SU-DHL-6 (cell line): Measurements from ENCODE around the gene INAFM2.

Source experiments
- H2AFZ ChIP-seq: fragments of 200-600 bp; sonication (generic); 2 replicates; pipeline ENCODE4 v1.6.1; 2014; ENCODE audit warnings: low read depth, mild to moderate bottlenecking, moderate library complexity, mixed read lengths, antibody characterized with exemption, low read length; ENCODE audit not compliant: severe bottlenecking
- H3F3A ChIP-seq: fragments of 200-600 bp; shearing (Covaris generic); 2 replicates; pipeline ENCODE4 v1.6.0; 2016; ENCODE audit warnings: antibody characterized with exemption, mild to moderate bottlenecking; ENCODE audit not compliant: insufficient read depth
- H3K27ac ChIP-seq: fragments of 200-600 bp; sonication (generic); 2 replicates; pipeline ENCODE4 v1.5.1; 2016; ENCODE audit warnings: low read depth, mild to moderate bottlenecking, low read length, moderate library complexity, mixed read lengths
- H3K27me3 ChIP-seq: fragments of 200-600 bp; sonication (generic), shearing (Covaris generic); 2 replicates; pipeline ENCODE4 v1.6.0; 2014; ENCODE audit warnings: mild to moderate bottlenecking, low read length
- H3K36me3 ChIP-seq: fragments of 200-600 bp; sonication (generic); 2 replicates; pipeline ENCODE4 v1.6.1; 2014; ENCODE audit warnings: mild to moderate bottlenecking, low read length, mixed read lengths
- H3K4me2 ChIP-seq: fragments of 300-600, 200-600 bp; shearing (Covaris generic), sonication (generic); 2 replicates; pipeline ENCODE4 v1.6.0; 2014; ENCODE audit warnings: low read length, low read depth, mild to moderate bottlenecking; ENCODE audit not compliant: poor library complexity, severe bottlenecking
- H3K4me3 ChIP-seq: fragments of 200-600 bp; sonication (generic); 2 replicates; pipeline ENCODE4 v1.5.1; 2014; ENCODE audit warnings: antibody characterized with exemption, low read length, mild to moderate bottlenecking, mixed read lengths; ENCODE audit not compliant: insufficient read depth, poor library complexity, severe bottlenecking
- H3K79me2 ChIP-seq: fragments of 200-600 bp; sonication (generic); 2 replicates; pipeline ENCODE4 v1.6.1; 2014; ENCODE audit warnings: mild to moderate bottlenecking, low read length, moderate library complexity; ENCODE audit not compliant: insufficient read depth
- H3K9ac ChIP-seq: fragments of 200-600 bp; sonication (generic); 2 replicates; pipeline ENCODE4 v1.7.0; 2014; ENCODE audit warnings: mild to moderate bottlenecking, low read length
- H3K9me2 ChIP-seq: fragments of 200-600 bp; sonication (generic); replicated peaks from 2 replicates; pipeline ENCODE4 v1.6.1; 2014; ENCODE audit warnings: low read length; ENCODE audit not compliant: insufficient read depth
- H3K9me3 ChIP-seq: fragments of 200-600 bp; sonication (generic); 2 replicates; pipeline ENCODE4 v1.6.1; 2014; ENCODE audit warnings: low read length, mixed read lengths; ENCODE audit not compliant: insufficient read depth
- H4K20me1 ChIP-seq: fragments of 200-600 bp; sonication (generic); 2 replicates; pipeline ENCODE4 v1.6.1; 2014; ENCODE audit warnings: low read depth, mild to moderate bottlenecking, antibody characterized with exemption, low read length, moderate library complexity, mixed read lengths
- EZH2phosphoT487 ChIP-seq: fragments of 200-600 bp; sonication (generic), shearing (Covaris generic); conservative IDR thresholded peaks from 2 replicates; pipeline ENCODE4 v1.6.1; 2018; ENCODE audit warnings: mild to moderate bottlenecking, antibody characterized with exemption, low read length, moderate library complexity, mixed read lengths
- TF ChIP-seq, protein P1 (sequence below): fragments of 200-600 bp; sonication (generic); IDR thresholded peaks from one replicate; pipeline ENCODE4 v1.5.1; 2017; ENCODE audit warnings: antibody characterized with exemption, mild to moderate bottlenecking, low read length, moderate library complexity; ENCODE audit not compliant: insufficient read depth, poor library complexity, severe bottlenecking

INAFM2 gene

DNA sequence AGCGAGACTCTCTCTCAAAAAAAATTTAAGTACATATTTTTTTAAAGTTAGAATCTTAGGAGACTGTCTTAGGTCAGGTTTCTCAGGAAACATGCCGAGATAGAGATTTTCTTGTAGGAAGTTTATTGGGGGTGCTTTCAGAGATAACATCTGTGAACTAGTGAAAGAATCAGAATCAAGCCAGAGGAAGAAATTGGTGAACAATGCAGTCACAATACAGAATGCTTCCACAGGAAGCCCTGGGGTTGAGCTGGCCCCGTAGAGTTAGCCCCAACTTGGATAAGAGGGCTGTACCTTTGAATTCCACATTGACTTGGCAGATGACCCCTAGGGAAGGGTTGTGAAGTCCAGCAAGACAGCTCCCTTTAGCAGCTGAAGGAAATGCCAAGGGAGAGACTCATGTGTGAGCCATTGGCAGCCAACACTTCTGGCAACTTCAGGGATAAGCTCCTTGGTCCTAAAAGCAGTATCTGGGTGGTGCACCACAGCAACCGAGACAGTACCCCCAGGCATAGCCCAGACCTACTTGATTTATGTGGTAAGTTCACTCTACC lies 8.7 kb upstream of the INAFM2 start:
- no peaks in the 10 kb centered on the region for H3F3A ChIP-seq
- TF ChIP-seq EZH2phosphoT487 = no peak
- TF ChIP-seq, protein P1, sequence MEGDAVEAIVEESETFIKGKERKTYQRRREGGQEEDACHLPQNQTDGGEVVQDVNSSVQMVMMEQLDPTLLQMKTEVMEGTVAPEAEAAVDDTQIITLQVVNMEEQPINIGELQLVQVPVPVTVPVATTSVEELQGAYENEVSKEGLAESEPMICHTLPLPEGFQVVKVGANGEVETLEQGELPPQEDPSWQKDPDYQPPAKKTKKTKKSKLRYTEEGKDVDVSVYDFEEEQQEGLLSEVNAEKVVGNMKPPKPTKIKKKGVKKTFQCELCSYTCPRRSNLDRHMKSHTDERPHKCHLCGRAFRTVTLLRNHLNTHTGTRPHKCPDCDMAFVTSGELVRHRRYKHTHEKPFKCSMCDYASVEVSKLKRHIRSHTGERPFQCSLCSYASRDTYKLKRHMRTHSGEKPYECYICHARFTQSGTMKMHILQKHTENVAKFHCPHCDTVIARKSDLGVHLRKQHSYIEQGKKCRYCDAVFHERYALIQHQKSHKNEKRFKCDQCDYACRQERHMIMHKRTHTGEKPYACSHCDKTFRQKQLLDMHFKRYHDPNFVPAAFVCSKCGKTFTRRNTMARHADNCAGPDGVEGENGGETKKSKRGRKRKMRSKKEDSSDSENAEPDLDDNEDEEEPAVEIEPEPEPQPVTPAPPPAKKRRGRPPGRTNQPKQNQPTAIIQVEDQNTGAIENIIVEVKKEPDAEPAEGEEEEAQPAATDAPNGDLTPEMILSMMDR = no peak
- no peaks in the 10 kb centered on the region for H3K36me3 ChIP-seq
- H3K9me3 ChIP-seq = no peaks in the 10 kb centered on the region
- no peaks in the 10 kb centered on the region for H3K79me2 ChIP-seq
- no peaks in the 10 kb centered on the region for H4K20me1 ChIP-seq
- no peaks in the 10 kb centered on the region for H3K9me2 ChIP-seq
- no peaks in the 10 kb centered on the region for H3K27me3 ChIP-seq
- no peak overlapping the region for H3K4me2 ChIP-seq
- H3K4me3 ChIP-seq = no peak overlapping the region
- no peak overlapping the region for H2AFZ ChIP-seq
- H3K27ac ChIP-seq = no peak overlapping the region
- no peak overlapping the region for H3K9ac ChIP-seq

GRCh38 chr15:40316931-40317330 lies 6.6 kb upstream of the INAFM2 start:
- Histone ChIP-seq H4K20me1 (no peaks in the 10 kb centered on the region), H2AFZ (no peak overlapping the region), H3K27ac (no peak overlapping the region), H3K9me3 (no peaks in the 10 kb centered on the region), H3K4me3 (no peak overlapping the region), H3F3A (no peaks in the 10 kb centered on the region), H3K36me3 (no peaks in the 10 kb centered on the region), H3K27me3 (no peaks in the 10 kb centered on the region), H3K9ac (no peak overlapping the region), H3K79me2 (no peaks in the 10 kb centered on the region), H3K4me2 (no peak overlapping the region), H3K9me2 (no peaks in the 10 kb centered on the region)
- TF ChIP-seq EZH2phosphoT487 = no peak
- TF ChIP-seq, protein P1 = no peak

- H2AFZ ChIP-seq = no peak overlapping the region
- H3K36me3 ChIP-seq = no peaks in the 10 kb centered on the region
- H4K20me1 ChIP-seq = no peaks in the 10 kb centered on the region
- H3K4me3 ChIP-seq = no peak overlapping the region
- H3K27ac ChIP-seq = no peak overlapping the region
- TF ChIP-seq EZH2phosphoT487 = no peak
- TF ChIP-seq, protein P1 = no peak
- no peaks in the 10 kb centered on the region for H3K27me3 ChIP-seq
- no peaks in the 10 kb centered on the region for H3K79me2 ChIP-seq
- H3K9me3 ChIP-seq = no peaks in the 10 kb centered on the region
- H3K9me2 ChIP-seq = no peaks in the 10 kb centered on the region
- H3K4me2 ChIP-seq = no peak overlapping the region
- no peaks in the 10 kb centered on the region for H3F3A ChIP-seq
- no peak overlapping the region for H3K9ac ChIP-seq
These were observed 5.9 kb upstream of the INAFM2 start for GRCh38 chr15:40317580-40317979.
